Dendritic cell treated with granulocyte-macrophage colony-stimulating factor and Interleukin-4, amounts not matched to agents 40 ng/mL and 50 ng/mL, for 4 days (primary cell): Measurements from ENCODE around the gene BEX2.
A peak's percentile ranks its signal among the peaks of the same experiment; 100 is the strongest.
"Not testable (repeated sequence)": the region's sequence is repeated elsewhere in the genome, so short reads cannot be mapped to it uniquely, and the experiment has no call there.

Source experiments
- H3K27ac Mint-ChIP-seq: one replicate; pipeline ENCODE4 v1.8.0; 2022; ENCODE audit warnings: mild to moderate bottlenecking, mixed read lengths
- H3K27me3 Mint-ChIP-seq: one replicate; pipeline ENCODE4 v1.8.0; 2022; ENCODE audit warnings: mild to moderate bottlenecking, mixed read lengths
- H3K36me3 Mint-ChIP-seq: one replicate; pipeline ENCODE4 v1.8.0; 2022; ENCODE audit warnings: low read depth, mixed read lengths
- H3K4me1 Mint-ChIP-seq: one replicate; pipeline ENCODE4 v1.8.0; 2022; ENCODE audit warnings: low read depth, mixed read lengths
- H3K4me3 Mint-ChIP-seq: one replicate; pipeline ENCODE4 v1.8.0; 2022; ENCODE audit warnings: mild to moderate bottlenecking, moderate library complexity, mixed read lengths
- H3K9me3 Mint-ChIP-seq: one replicate; pipeline ENCODE4 v1.8.0; 2022; ENCODE audit warnings: mixed read lengths
- intact Hi-C: fragments of 100-400 bp; cut with micrococcal nuclease; formaldehyde crosslinking; loops from one replicate; pipeline ENCODE4 v1.15.0; 2022

The BEX2 gene

GRCh38 chrX:103309860-103310554 is 783 bp downstream of the BEX2 start:
- H3K27me3 Mint-ChIP-seq: peaks cover 12% of the 10 kb centered on the region
- no peaks in the 10 kb centered on the region for H3K36me3 Mint-ChIP-seq
- H3K9me3 Mint-ChIP-seq: no peaks in the 10 kb centered on the region
- intact Hi-C loops: no loop called here
- peak overlapping the region; percentile 4 for H3K4me3 Mint-ChIP-seq
- H3K27ac Mint-ChIP-seq: no peak overlapping the region
- H3K4me1 Mint-ChIP-seq: peaks cover 5% of the 10 kb centered on the region

- intact Hi-C loops, H3K27me3 Mint-ChIP-seq, H3K4me3 Mint-ChIP-seq, H3K27ac Mint-ChIP-seq, H3K4me1 Mint-ChIP-seq, H3K9me3 Mint-ChIP-seq, H3K36me3 Mint-ChIP-seq: not testable (repeated sequence)
Observed at GRCh38 chrX:103305666-103306065, 5.1 kb downstream of the BEX2 start.

GRCh38 chrX:103304705-103305104 is 6.1 kb downstream of the BEX2 start:
- Mint-ChIP-seq H3K9me3 (no peaks in the 10 kb centered on the region), H3K36me3 (no peaks in the 10 kb centered on the region), H3K27me3 (peaks cover 2% of the 10 kb centered on the region), H3K27ac (no peak overlapping the region), H3K4me3 (no peak overlapping the region), H3K4me1 (no peaks in the 10 kb centered on the region)
- intact Hi-C loops: no loop called here

- intact Hi-C loops: no loop called here
- Mint-ChIP-seq H3K27me3 (no peaks in the 10 kb centered on the region), H3K36me3 (no peaks in the 10 kb centered on the region), H3K4me1 (no peaks in the 10 kb centered on the region), H3K4me3 (no peak overlapping the region), H3K9me3 (no peaks in the 10 kb centered on the region), H3K27ac (no peak overlapping the region)
Observed at GRCh38 chrX:103293118-103293517, 17.7 kb downstream of the BEX2 start.

- no peak overlapping the region for H3K4me3 Mint-ChIP-seq
- H3K27me3 Mint-ChIP-seq: peaks cover 23% of the 10 kb centered on the region
- no peak overlapping the region for H3K27ac Mint-ChIP-seq
- intact Hi-C loops: no loop called here
- H3K4me1 Mint-ChIP-seq: peaks cover 14% of the 10 kb centered on the region
- no peaks in the 10 kb centered on the region for H3K9me3 Mint-ChIP-seq
- no peaks in the 10 kb centered on the region for H3K36me3 Mint-ChIP-seq
Observed at GRCh38 chrX:103279624-103280023, 31.2 kb downstream of the BEX2 start.

GRCh38 chrX:103276581-103277002 is 34.2 kb downstream of the BEX2 start, which contains the start of gene TCEAL5:
Gene TCEAL5, minus strand, starts transcription at chrX:103276750. Its CDS starts 2,187 bp downstream, at chrX:103274563.
- Mint-ChIP-seq H3K27me3 (peaks cover 26% of the 10 kb centered on the region), H3K9me3 (no peaks in the 10 kb centered on the region), H3K36me3 (no peaks in the 10 kb centered on the region), H3K4me1 (peaks cover 14% of the 10 kb centered on the region), H3K4me3 (no peak within 1 kb of the TSS), H3K27ac (no peak within 1 kb of the TSS)
- intact Hi-C loops: no loop called here

GRCh38 chrX:103275947-103276567 is 34.7 kb downstream of the BEX2 start:
- H3K36me3 Mint-ChIP-seq: no peaks in the 10 kb centered on the region
- peaks cover 26% of the 10 kb centered on the region for H3K27me3 Mint-ChIP-seq
- H3K9me3 Mint-ChIP-seq: no peaks in the 10 kb centered on the region
- intact Hi-C loops: no loop called here
- no peak overlapping the region for H3K4me3 Mint-ChIP-seq
- H3K27ac Mint-ChIP-seq: no peak overlapping the region
- peaks cover 14% of the 10 kb centered on the region for H3K4me1 Mint-ChIP-seq

- Mint-ChIP-seq H3K9me3 (no peaks in the 10 kb centered on the region), H3K4me1 (peaks cover 14% of the 10 kb centered on the region), H3K36me3 (no peaks in the 10 kb centered on the region), H3K27me3 (peaks cover 25% of the 10 kb centered on the region), H3K27ac (no peak overlapping the region), H3K4me3 (no peak overlapping the region)
- intact Hi-C loops: no loop called here
Observed at GRCh38 chrX:103274284-103274683, 36.5 kb downstream of the BEX2 start.
